GM21737 (cell line): Measurements from ENCODE around the gene IP6K1.

Experiments
- ATAC-seq: cut with Tn5 transposase; IDR thresholded peaks from one replicate; pipeline ENCODE4 v1.9.1; 2021; ENCODE audit warnings: mild to moderate bottlenecking, moderate library complexity; ENCODE audit not compliant: unreplicated experiment

Gene IP6K1

DNA sequence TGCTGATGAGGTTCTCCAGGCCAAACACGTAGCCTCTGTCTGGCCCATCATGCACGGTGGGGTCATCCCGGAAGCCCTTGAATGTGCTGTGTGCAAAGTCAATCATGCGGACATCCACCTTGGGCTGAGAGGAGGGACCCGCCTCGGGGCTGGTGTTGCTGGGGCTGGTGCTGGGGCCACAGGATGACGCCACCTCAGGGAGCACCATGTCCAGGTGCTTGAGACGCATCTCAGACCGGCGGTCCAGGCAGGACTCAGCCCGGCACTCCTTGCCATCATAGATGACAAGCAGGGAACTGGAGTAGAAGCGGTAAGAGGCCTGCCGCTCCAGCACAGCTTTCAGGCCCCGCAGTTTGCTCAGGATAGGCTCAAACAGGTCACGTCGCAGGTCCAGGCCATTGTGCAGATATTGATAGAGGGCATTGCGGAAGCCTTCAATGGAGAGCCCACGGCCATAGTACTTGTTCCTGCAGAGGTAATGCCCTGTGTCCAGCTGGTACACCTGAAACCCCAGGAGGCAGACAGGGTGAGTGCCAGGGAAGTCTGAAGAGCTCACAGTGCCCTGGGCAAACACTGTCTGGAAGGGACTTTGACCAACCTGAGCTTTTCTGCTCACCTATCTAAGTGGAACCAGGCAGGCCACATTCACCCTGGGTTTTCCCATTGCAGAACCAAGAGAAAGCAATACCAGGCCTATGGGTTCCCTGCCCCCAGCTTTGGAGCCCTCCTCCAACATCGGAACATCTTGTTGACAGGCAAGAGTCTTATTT, 59.0 kb downstream of the IP6K1 start:
- ATAC-seq: no peak

DNA sequence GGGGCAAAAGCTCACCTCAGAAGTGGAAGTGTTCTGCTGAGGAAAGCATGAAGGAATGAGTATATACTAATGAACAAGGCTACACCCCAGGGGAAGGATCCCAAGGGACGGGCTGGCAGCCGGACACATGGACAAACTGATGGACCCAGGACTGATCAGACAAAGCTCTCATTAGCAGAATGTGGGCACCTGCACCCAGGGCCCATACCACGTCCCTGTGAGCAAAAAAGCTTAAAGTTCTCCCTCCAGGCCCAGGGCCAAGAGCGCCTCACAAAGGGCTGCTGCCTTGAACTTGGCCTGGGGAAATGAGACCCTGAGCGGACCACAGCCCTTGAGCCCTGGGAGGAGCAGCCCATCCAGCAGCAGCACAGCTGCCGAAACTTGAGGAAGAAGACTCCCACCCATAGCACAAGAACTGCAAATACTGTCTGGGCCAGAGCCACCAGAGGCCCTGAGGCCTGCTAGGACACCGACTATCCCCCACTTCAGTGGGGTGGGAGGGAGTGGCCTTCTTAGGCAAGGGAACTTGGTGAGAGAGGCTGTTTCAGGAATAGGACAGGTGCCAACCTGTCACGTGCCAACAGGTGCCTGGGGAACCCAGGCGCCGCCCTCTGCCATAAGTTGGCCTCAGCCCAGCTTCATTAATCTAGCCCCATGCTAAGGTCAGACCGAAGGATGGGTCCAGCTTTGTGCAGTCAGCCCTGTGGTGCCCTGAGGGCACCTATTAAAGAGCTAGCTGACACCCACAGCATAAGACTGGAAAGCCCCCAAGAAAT, 60.2 kb downstream of the IP6K1 start:
- no peak for ATAC-seq

DNA sequence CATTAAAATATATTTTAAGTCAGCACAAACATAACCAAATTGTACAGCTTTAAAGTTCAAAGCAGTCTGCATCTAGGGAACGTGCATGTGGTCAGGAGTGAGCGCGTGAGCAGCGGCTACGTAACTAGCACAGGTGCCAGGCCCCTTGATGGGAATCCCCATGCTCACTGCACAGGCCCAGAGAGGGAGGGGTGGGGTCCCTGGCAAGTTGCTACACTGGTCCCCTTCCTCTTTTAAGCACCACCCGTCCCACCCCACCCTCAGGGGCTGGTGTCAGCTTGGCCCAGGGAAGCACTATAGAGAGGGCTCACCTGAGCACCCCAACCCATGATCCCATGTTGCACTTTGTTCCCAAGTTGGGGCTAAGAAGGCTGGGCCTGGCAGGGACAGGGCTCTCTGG, 61.8 kb downstream of the IP6K1 start:
- ATAC-seq: no peak

- ATAC-seq: peak; percentile 76
Measured at GRCh38 chr3:49723628-49724551, 62.5 kb downstream of the IP6K1 start, which contains the start of gene GMPPB. Gene GMPPB, minus strand, starts transcription at chr3:49723951. Its CDS starts 225 bp downstream, at chr3:49723726.

GRCh38 chr3:49723296-49723627, 63.1 kb downstream of the IP6K1 start:
- no peak for ATAC-seq

GRCh38 chr3:49722896-49723295, 63.4 kb downstream of the IP6K1 start:
- ATAC-seq: no peak

DNA sequence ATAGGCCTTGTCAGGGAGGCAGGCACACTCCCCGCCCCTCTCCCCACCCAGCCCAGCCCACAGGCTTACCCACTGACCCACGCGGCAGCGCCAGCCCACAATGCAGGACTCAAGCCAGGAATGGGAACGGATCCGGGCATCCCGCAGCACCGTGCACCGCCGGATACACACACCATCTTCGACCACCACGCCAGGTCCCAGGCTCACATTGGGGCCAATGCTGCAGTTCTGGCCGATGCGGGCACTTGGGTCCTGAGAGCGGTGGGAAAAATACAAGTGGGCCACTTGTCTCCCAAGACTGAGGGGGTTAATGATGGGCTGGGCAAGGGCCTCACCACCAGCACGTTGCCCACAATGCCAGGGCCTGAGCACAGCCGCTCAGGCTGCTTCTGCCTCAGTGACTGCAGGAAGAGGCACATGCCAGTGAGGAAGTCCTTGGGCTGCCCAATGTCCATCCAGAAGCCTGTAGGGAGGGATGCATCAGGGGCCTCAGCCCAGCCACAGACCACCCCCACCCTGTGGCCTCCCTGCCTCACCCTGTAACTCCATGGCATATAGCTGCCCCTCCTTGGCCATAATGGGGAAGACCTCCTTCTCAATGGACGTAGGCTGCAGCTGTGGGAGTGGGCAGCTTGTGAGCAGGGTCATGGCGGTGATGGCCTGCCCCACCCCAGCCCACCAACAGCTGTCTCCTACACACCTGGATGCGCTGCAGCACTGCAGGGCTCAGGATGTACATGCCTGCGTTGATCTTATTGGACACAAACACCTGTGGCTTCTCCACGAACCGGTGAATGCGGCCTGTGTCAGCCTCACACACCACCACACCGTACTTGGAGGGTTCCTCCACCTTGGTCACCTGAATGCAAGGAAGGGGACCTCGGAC, 64.2 kb downstream of the IP6K1 start:
- ATAC-seq: no peak

GRCh38 chr3:49721596-49721895, 64.8 kb downstream of the IP6K1 start:
- ATAC-seq: no peak

GRCh38 chr3:49720855-49721595, 65.3 kb downstream of the IP6K1 start:
- ATAC-seq: no peak

DNA sequence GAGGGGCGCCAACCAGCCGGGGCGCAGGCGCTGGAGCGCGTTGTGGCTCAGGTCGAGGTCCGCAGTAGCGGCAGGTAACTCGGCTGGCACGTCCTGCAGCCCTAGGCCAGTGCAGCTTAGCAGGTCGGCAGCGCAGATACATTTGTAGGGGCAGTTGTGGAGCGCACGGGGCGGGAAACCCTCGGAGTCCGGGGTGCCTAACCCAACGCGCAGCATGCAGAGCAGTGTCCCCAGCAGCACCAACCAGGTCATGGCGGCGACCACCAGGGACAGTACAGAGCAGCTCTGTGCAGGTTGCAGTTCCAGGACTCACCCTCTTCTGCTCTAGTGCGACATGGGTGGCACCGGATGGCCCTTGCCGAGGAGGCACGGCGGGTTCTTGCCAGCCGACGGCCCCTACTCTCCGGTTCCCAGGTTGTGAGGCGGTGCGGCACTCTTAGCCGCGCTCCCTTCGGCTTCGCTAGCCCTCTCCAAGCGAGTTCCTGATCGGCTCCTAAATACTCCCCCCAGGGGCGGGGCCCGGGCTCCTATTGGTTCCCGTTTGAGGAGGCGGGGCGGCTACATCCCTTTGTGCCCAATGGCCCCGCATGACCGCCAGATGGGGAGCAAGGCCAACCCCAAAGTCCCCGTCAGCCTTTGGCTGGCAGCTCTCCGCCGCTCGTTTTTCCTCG, 67.0 kb downstream of the IP6K1 start, which contains the start of gene AMIGO3:
AMIGO3 (minus strand) TSS at position 471 of the 671 bp plus-strand sequence; CDS start at position 252, 219 bp downstream.
- ATAC-seq: peak; percentile 55

GRCh38 chr3:49718858-49719213, 67.5 kb downstream of the IP6K1 start:
- no peak for ATAC-seq

- no peak for ATAC-seq
Measured at GRCh38 chr3:49717959-49718857, 68.1 kb downstream of the IP6K1 start.

DNA sequence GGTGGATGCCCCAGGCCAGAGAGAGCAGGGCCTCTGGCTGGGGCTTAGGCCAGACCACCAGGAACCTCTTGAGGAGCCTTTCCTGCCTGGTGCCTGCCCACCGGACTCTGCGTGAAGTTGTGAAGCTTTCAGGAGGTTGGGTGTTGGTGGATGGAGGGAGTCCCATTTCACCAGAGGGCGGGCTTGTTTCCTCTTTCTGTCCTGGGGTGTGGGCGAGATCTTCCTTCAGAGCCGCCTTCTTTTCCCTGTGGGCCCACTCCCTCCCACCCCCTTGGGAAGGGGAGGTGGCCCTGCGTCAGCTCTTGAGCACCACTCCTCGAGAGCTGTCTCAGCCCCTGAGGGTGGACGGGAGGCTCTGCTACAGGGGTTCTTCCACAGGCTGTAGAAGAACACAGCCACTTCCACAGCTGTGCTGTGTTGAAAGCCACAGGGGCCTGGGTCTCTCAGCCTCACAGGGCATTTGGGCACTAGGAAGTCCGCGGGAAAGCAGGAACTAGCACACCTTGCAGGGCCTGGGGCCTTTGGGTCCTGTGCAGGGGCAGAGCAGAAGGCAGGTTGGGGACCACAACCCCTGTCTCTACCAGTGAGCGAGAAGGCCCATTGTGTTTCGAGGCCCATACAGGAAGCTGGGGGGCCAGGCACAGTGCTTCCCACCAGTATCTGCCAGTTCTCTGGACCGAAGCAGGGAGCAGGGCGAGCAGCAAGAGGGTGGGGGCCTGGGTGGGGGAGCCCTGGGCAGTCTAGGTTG, 69.0 kb downstream of the IP6K1 start:
- ATAC-seq: no peak

DNA sequence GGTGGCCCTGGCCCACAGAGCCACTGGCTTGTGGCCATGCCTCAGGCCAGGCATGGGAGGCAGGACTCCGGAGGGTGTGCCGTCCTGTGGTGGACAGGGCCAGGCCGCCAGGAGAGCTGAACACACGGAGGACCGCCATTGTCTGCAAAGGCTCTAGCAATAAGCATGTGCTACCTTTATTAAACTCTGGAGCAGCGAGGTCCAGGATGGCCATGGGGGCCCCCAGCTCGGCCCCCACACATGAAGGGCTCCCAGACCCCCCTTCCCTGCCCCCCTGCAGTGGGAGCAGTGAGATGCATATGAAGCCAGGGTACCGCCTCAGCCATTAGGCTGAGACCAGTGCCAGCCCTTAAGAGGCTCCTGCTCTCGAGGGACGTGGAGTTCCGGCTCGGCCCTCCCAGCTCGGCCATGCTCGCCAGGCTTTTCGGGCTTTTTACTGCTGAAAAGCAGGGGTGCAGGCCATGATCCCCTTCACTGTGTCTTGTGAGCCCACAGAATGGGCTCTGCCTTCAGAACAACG, 69.6 kb downstream of the IP6K1 start:
- ATAC-seq: no peak

GRCh38 chr3:49716169-49716568, 70.2 kb downstream of the IP6K1 start:
- no peak for ATAC-seq

DNA sequence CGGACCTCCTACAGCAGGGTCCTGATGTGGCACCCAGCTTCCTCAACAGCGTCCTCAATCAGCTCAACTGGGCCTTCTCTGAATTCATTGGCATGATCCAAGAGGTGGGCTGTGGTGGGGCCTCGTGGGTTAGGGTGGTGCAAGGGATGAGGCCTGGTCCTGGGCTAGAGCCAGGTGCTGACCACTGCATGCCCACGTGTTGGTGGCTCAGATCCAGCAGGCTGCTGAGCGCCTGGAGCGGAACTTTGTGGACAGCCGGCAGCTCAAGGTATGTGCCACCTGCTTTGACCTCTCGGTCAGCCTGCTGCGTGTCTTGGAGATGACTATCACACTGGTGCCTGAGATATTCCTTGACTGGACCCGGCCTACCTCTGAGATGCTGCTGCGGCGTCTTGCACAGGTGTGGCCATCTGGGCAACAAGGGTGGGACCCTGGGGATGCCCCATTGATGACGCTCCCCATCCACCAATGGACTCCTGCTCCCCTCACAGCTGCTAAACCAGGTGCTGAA, 70.7 kb downstream of the IP6K1 start:
- ATAC-seq: no peak
